Myocyte (in vitro differentiated cells): ENCODE data around the gene TMC2. TPM values are rescaled to one million over a fixed set of nuclear protein-coding genes. Genes with fewer than 3 reads are reported as not detected.

Experiments
- DNase-seq: peaks from one replicate; pipeline ENCODE4 v3.0.0-alpha.2; 2012; ENCODE audit warnings: low read depth
- total RNA-seq: library from RNA; depleted of rRNA; stranded (reverse); fragments of >200 nt; gene quantifications from 2 replicates; pipeline ENCODE4 v1.2.3, GENCODE V29; 2014

The TMC2 gene
- total RNA-seq, 1 donor from 2014 or later = not detected

- DNase-seq = no peak
Observed at GRCh38 chr20:2575682-2576081, 39.3 kb downstream of the TMC2 start.

GRCh38 chr20:2576317-2576727 lies 39.9 kb downstream of the TMC2 start:
- DNase-seq = no peak

GRCh38 chr20:2578475-2579192 lies 42.3 kb downstream of the TMC2 start:
- DNase-seq = no peak

GRCh38 chr20:2585811-2586210 lies 49.4 kb downstream of the TMC2 start:
- DNase-seq = no peak

GRCh38 chr20:2593756-2594155 lies 57.4 kb downstream of the TMC2 start:
- no peak for DNase-seq

- DNase-seq = no peak
Observed at GRCh38 chr20:2595076-2595475, 58.7 kb downstream of the TMC2 start.

- no peak for DNase-seq
Observed at GRCh38 chr20:2596673-2597279, 60.4 kb downstream of the TMC2 start.

- peak; percentile 78 for DNase-seq
Observed at GRCh38 chr20:2599288-2600006, 63.1 kb downstream of the TMC2 start.

GRCh38 chr20:2602046-2602735 lies 65.8 kb downstream of the TMC2 start:
- no peak for DNase-seq

- no peak for DNase-seq
Observed at GRCh38 chr20:2602746-2603145, 66.4 kb downstream of the TMC2 start.

- peak; percentile 58 for DNase-seq
Observed at GRCh38 chr20:2603816-2604505, 67.6 kb downstream of the TMC2 start.

GRCh38 chr20:2604506-2604835 lies 68.1 kb downstream of the TMC2 start:
- DNase-seq = no peak

- DNase-seq = no peak
Observed at GRCh38 chr20:2606507-2607006, 70.2 kb downstream of the TMC2 start.

- no peak for DNase-seq
Observed at GRCh38 chr20:2610326-2610725, 74.0 kb downstream of the TMC2 start.

GRCh38 chr20:2610941-2611720 lies 74.8 kb downstream of the TMC2 start:
- peak; percentile 67 for DNase-seq

GRCh38 chr20:2612073-2612472 lies 75.7 kb downstream of the TMC2 start:
- no peak for DNase-seq

- DNase-seq = no peak
Observed at GRCh38 chr20:2616634-2617033, 80.3 kb downstream of the TMC2 start.

GRCh38 chr20:2617099-2617714 lies 80.8 kb downstream of the TMC2 start:
- DNase-seq = no peak

GRCh38 chr20:2618815-2619214 lies 82.4 kb downstream of the TMC2 start:
- no peak for DNase-seq

GRCh38 chr20:2619337-2619736 lies 83.0 kb downstream of the TMC2 start:
- DNase-seq = no peak
